TTC549 (cell line): ENCODE measurements around the gene PNMA8A.
"Not testable (repeated sequence)": the region's sequence is repeated elsewhere in the genome, so short reads cannot be mapped to it uniquely, and the experiment has no call there.

Source experiments
- FAIRE-seq: peaks from 2 replicates; lab custom pipeline; 2012; peaks lifted over from hg19 to GRCh38; lab: Jason Lieb, UNC

PNMA8A gene

DNA sequence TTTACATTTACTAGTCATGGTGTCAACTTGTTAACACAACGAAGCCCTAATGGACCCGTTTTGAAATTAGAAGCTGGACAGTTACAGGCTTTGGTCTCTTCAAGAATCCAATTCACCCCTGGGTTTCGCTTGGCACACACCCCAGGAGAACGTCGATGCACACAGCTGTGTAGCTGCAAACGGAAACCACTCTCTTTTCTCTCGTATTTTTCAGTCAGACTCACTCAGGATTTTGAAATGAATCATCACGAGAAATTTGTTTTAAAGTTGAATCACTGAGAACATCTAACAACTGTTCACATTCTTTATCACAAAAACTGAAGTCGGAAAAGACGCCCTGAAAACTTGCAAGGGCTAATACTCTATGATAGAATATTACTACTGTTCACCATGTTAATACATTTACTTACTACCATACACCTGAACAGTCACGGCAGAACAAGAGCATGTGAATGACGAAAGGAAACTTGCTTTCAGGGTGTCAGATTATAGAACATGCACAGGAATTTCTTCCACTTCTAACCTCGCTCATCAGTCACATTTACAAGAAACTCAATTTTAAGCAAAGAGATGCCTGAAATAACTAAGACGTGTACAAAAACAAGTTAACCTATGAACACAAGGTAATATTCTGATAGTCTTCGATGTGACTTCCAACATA lies 4.7 kb downstream of the PNMA8A start:
- FAIRE-seq = no peak

DNA sequence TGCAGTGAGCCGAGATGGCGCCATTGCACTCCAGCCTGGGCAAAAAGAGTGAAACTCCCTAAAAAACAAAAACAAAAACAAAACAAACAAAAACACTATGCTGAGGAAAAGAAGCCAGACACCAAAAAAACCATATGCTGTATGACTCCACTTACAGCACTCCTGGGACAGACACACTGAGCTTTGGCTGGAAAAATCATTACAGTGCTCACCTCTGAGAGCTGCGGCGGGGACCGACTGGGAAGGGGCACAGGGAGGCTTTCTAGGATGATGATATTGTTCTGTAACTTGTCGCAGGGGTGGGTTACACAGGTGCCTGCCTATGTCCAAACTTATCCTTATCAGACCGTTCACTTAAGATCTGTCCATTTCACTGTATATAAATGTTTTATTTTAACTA lies 7.8 kb downstream of the PNMA8A start:
- no peak for FAIRE-seq

DNA sequence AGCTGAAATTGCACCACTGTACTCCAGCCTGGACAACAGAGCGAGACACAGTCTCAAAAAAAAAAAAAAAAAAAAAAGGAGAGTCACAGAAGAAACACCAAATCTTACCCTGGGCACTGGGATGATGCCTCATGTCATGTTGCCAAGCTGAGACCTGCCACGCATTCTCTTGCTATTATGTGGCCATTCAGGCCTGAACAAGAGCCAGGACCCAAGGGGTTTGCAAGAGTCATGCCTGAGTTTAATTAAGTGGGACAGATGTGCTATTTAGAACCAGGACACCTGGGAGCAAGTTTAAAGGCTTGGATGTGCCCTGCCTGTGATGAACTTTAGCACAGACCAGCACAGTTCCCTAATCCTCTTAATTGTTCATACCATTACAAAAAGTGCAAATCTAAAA lies 9.8 kb downstream of the PNMA8A start:
- no peak for FAIRE-seq

DNA sequence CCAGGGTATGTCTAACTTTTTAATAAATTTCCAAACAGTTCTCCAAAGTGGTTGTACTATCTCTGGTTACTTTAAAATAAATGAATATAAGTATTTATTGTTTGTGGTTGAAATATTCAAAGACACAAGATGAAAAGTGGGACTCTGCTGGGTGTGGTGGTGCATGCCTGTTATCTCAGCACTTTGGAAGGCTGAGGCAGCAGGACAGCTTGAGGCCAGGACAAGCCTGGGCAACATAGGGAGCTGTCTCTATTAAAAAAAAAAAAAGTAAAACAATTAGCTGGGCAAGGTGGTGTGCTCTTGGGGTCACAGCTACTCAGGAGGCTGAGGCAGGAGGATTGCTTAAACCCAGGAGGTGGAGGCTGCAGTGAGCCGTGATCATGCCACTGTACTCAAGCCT lies 10.4 kb downstream of the PNMA8A start:
- no peak for FAIRE-seq

DNA sequence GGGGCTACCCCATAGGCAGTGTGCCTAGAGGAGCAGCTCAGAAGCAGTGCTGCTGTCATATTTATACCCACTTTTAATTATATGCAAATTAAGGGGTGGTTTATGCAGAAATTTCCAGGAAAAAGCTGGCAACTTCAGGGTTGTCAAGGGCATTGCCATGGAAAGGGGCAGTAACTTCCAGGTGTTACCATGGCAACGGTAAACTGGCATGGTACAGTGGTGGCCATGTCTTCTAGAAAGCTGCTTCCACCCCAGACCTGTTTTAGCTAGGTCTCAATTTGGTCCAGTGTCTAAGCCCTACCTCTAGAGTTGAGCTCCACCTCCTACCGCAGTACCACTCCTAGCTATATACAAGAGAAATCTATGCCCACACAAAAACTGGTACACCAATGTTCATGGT lies 11.3 kb downstream of the PNMA8A start:
- no peak for FAIRE-seq

DNA sequence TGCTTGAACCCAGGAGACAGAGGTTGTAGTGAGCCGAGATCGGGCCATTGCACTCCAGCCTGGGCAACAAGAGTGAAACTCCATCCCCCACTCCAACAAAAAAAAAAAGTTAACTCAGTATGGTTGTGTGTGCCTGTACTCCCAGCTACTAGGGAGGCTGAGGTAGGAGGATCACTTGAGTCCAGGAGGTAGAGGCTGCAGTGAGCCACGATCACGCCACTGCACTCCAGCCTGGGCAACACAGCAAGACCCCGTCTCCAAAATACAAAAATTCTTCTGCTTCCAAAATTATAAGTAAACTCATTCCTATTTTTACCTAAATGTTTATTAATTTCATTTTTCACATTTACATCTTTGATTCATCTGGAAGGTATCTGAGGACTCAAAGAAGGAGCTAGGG lies 14.4 kb downstream of the PNMA8A start:
- no peak for FAIRE-seq

DNA sequence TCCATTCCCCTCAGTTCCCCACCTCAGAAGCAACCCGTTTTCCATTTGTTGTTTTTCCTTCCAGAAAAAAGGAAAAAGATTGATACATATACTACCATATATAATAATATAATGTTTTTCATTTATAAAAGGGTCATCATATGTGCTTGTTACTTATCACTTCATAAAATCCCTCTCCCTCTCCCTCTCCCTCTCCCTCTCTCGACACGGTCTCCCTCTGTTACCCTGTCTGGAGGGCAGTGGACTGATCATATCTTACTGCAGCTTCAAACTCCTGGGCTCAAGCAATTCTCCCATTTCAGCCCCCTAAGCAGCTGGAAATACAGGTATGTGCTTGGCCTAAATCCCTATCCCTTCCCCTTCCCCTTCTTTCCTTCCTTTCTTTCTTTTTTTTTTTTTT lies 17.1 kb downstream of the PNMA8A start:
- no peak for FAIRE-seq

DNA sequence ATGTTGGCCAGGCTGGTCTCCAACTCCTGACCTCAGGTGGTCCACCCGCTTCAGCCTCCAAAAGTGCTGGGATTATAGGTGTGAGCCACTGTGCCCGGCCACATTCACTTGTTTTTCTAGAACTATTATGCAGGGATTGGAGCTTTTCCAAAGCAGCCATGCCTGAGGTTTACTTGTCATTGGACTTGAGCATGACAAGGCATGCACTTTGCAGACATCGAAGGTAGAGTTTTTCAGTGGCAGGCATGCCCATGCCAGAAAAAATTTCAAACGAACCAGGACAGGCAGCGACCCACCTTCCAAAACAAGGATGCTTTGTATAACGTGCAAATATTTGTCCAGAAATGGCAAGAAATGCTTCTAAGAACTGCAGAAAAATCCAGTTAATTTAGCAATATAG lies 17.7 kb downstream of the PNMA8A start:
- no peak for FAIRE-seq

DNA sequence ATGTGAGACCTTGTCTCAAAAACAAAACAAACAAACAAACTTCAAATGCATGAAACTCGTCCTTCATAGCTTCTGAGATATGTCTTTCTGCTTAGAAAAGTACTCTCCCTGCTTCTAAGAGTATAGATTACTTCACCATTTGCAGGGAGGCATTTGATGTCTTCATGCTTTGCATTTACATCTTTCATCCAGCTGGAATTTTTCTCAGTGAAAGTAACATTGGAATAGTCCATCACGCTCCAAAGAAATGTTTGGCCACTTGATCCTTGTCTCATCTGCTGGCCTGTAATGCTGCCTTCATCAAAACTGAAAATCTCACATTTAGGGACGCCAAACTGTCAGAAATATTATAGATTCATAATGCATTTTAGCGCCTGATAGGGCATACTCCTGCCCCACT lies 19.2 kb downstream of the PNMA8A start:
- FAIRE-seq = no peak

DNA sequence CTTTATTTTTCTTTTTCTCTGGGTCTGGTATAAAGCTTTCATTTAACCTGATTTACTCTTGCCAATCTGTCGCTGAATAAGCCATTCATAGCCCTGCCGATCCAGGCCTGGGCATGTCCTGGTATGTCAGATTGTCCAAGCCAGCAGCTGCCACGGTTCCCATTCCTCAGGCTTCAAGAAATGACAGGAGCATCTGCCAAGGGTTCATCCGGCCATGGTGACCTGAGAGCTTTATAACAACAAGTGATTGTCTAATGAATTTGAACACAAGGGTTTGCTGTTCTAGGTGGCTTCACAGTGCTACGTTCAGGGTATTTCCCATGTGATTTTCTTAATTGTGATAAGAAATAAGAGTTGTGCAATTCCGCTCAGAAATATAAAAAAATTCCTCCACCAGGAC lies 20.0 kb downstream of the PNMA8A start:
- no peak for FAIRE-seq

DNA sequence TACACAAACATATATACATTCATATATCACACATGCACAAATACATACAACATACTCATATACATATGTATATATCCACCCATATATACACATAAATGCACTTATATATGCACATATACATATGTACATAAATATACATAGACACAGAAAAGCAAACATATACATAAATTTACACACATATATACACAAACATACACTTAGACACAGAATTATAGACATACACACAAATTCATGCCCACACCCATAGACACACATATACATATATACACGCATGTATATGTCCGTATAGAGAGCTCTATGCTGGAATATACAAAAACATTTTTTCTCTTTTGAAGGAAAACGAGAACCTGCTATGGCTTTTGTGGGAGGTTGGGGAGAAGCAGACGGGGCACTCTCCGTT lies 20.6 kb downstream of the PNMA8A start:
- no peak for FAIRE-seq

DNA sequence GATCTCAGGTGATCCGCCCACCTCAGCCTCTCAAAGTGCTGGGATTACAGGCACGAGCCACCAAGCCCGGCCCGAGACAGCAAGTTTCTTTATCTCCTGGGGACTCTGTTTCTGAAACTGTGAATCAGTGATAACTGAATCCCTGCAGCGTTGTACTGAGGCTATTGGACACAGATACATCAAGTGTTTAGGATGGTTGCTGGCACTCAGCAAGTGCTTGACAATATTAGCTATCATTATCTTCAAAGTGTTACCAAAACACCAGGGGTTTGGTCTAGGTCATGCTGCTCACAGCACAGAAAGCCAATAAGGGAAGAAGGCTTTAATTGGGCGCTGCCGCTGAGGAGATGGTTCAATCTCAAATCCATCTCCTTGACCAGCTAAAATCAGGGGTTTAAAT lies 22.1 kb downstream of the PNMA8A start:
- no peak for FAIRE-seq

DNA sequence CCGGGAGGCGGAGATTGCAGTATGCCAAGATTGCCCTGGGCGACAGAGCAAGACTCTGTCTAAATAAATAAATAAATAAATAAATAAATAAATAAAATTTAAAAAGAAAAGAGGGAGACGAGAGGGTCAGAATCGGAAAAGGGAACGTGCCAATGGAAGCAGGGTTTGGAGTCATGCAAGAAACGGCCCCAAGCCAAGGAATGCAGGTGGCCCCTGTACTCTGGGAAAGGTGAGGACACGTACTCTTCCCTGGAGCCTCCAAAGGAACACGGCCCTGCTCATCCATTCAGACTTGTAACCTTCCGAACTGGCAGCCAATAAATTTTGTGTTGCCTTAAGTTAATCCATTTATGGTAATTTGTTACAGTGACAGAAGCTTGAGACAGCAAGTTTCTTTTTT lies 22.8 kb downstream of the PNMA8A start:
- no peak for FAIRE-seq

DNA sequence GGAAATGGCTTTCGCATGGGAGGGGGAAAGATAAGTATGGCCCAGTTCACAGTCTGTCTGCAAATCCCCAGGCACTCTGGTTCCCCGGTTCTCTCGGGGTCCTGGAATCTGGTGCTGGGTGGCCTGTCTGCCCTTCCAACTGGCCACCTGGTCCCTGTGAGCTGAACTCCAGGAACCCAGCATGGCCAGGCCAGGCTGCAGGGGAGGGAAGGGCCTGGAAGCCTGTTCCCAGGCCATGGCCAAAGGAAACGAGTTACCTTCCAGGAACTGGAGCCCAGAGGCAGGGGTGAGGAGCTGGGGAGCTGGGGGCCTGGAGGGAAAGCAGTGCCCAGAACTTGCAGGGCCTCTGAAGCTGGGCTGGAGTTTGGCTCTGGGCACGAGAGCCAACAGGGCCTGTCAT lies 23.5 kb downstream of the PNMA8A start:
- FAIRE-seq = no peak

DNA sequence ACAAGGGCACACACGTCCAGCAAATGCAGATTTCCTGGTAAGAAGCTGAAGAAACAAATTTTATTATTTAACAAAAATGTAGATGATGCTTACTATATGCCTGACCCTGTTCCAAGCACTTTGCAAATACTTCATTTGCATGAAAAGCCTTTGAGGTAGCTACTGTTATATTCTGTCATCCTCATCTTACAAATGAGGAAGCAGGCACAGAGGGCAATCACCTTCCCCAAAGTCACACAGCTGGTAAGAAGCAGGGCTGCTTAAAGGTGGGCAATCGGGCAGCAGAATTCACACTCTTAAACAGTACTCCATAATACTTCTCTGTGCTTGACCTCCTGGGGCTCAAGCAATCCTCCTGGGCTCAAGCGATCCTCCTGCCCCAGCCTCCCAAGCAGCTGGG lies 24.4 kb downstream of the PNMA8A start:
- FAIRE-seq = no peak

DNA sequence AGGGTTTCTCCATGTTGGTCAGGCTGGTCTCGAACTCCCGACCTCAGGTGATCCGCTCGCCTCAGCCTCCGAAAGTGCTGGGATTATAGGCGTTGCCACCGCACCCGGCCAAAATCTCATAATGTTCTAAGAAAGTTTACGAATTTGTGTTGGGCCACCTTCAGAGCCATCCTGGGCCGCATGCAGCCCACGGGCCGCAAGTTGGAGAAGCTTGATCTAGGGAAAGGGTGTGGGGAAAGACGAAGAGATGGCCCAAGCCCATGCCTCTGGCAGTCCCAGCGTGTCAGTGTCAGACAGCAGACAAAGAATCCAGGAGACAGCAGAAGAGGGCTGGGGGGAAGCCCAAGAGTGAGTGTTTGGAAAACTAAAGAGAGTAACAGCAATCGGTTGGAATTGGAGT lies 25.3 kb downstream of the PNMA8A start:
- FAIRE-seq = no peak

DNA sequence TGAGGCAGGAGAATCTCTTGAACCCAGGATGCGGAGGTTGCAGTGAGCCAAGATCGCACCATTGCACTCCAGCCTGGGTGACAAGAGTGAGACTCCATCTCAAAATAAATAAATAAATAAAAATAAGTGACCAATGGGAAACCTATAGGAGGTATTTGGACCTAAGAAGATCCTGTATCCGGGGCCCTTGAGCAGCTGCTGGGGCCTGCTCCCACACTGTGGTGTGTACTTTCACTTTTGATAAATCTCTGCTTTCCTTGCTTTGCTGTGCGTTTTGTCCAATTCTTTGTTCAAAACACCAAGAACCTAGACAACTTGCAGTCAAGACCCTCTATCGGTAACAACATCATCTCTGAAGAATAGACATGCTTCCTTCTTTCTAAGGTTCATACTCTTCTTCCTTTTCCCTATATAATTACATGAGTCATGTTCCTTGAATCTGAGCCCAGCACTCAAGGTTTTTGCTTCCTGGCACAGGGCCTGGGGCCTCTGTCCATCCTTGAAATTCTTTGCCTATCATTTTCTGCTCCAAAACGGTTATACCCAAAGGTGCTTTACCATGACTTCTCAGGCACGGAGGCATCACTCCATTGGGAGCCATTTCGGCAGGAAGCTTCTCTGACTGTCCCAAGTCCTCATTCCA lies 28.4 kb downstream of the PNMA8A start:
- FAIRE-seq = no peak

DNA sequence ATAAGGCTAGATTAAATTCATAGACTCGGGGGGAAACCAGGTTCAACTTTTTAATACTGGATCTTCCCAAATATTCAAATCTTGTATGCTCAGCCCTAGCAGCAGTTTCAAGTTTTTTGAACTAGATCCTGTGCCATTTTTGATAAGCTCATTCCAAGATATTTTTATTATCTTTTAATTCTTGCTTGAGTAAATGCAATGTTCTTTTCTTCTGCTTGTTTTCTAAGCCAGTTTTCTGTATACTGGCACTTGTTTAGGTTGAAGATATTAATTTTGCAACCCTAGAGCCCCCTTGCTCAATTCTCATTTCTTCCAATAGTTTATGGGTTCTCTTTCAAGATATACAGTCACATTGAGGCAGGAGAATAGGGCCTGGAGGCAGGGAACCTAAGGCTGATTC lies 29.5 kb downstream of the PNMA8A start:
- FAIRE-seq = no peak

DNA sequence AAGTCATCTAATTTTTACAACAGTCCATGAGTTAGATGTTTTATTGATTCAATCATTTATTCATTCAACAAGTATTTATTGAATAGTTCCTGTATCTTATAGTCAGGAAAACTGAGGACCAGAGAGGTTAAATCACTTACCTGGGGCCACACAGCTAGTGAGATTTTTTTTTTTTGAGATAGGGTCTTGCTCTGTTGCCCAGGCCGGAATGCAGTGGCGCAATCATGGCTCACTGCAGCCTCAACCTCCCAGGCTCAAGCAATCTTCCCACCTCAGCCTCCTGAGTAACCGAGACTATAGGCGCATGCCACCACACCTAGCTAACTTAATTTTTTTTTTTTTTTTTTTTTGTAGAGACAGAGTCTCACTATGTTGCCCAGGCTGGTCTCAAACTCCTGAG lies 35.7 kb downstream of the PNMA8A start:
- not testable (repeated sequence) for FAIRE-seq

DNA sequence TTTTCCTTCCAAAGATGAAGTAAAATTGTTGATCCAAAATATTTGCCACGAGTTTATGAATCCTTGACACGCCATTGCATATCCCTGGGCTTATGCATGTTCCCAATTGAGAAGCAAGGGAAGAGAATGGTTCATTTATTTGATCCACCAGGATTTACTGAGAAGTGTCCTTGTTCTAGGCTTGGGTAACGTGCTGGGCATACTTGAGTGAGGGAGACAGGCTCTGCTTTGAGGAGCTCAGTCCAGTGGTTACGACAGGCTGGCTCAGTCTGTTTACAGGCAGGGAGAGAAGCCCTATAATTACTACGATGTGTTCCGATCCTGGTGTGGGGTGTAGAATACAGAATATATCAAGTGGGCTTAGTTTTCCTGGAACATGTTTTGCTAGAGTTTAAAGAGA lies 36.4 kb downstream of the PNMA8A start:
- no peak for FAIRE-seq

DNA sequence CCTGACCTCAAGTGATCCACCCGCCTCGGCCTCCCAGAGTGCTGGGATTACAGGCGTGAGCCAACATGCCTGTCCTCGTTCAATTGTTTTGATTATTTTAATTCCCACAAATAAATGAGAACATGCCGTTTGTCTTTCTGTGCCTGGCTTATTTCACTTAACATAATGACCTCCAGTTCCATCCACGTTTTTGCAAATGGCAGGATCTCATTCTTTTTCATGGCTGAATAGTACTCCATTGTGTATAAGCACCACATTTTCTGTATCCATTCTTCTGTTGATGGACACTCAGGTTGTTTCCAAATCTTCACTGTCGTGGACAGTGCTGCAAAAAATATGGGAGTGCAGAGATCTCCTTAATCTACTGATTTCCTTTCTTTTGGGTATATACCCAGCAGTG lies 37.9 kb downstream of the PNMA8A start:
- not testable (repeated sequence) for FAIRE-seq

DNA sequence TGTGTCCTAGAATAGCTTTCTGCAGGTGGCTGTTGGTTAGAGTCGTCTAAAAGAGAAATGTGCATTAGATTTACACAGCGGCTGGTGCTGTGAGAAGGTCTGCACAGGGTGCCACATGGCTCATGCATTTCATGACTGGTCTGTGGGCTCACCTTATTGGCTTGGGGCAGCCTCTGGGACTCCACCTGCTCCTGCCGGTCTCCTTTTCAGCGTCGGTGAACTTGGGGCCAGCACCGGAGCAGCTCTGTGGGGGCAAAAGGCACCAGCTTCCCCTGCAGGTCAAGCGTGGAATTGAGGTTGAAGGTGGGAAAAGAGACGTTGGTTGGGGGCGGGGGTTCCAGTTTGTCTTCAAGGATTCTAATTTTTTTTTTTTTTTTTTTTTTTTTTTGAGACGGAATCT lies 39.5 kb downstream of the PNMA8A start:
- FAIRE-seq = no peak

DNA sequence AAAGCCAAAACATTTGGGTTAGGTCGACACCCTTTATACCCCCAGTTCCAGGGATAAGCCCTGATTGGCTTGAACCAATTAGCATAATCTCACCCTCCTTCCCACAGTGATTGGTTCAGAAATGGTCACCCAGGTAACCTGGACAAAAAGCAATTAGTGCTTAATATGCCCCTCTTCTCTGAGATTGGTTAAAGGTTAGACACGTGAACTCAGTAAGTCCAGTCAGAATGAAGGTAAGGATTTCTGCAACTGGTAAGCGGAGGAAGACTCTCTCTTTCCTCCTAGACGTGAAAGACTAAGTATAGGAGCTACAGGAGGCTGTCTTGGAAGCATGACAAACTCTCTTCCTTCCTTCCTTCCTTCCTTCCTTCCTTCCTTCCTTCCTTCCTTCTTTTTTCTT lies 41.4 kb downstream of the PNMA8A start:
- no peak for FAIRE-seq
